NCI-H1417 (cell line): ENCODE data around the gene COMMD7.

ENCODE experiments used
- DNase-seq, 3 experiments: peaks; one replicate each; lab custom pipeline; 2025; lab: John Stamatoyannopoulos, UW

Gene COMMD7

DNA sequence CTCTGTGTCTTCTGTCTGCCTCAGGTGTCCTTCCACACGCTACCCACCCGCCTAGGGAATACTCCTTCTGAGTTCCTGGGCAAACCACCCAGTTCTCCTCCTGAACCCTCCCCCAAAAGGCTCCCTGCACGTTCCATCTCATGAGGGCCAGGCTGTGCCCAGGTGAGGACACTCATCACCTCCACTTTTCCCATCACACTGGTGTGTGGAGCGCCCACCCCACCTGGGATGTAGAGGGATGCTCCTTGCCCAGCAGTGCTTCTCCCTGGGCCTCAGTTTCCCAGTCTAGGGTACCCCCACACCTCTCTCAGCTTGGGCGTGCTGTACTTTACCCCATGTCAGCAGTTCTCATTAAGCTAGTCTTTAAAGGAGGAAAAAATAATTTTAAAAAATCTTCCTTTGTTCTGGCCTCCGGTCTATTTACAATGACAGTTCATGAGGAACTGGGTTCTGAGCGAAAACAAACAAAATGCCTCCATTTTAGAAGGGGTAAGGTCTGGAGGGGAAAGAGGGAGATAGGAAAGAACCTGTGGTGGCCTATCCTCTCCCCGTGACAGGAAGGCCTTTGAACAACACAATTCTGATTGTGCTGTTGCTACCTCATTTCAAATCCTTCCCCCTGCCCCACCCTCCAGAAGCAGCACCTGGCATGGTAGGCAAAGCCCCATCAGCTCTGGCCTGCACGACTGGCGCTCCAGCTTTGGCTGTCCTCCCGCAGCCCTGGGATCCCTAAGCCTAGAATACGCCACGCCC is 67.9 kb downstream of the COMMD7 start:
- peak in 2 of 3 experiments; percentile 37 to 69 for DNase-seq

DNA sequence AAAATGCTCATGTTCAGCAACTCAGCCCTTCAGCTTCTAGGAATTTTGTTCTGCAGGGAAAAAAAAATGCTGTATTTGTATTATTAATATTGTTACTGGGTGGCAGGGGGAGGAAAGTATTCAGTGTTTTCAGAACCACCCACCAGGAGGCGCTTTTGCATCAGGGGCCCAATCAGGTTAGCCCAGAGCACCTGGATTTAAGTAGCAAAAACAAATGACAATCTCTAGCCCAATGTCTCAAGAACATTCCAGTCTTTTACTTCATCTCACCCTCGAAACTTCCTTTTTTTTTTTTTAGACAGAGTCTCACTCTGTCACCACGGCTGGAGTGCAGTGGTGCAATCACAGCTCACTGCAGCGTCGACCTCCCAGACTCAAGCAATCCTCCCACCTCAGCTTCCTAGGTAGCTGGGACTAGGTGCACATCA is 68.9 kb downstream of the COMMD7 start:
- peak in 2 of 3 experiments; percentile 53 to 64 for DNase-seq

DNA sequence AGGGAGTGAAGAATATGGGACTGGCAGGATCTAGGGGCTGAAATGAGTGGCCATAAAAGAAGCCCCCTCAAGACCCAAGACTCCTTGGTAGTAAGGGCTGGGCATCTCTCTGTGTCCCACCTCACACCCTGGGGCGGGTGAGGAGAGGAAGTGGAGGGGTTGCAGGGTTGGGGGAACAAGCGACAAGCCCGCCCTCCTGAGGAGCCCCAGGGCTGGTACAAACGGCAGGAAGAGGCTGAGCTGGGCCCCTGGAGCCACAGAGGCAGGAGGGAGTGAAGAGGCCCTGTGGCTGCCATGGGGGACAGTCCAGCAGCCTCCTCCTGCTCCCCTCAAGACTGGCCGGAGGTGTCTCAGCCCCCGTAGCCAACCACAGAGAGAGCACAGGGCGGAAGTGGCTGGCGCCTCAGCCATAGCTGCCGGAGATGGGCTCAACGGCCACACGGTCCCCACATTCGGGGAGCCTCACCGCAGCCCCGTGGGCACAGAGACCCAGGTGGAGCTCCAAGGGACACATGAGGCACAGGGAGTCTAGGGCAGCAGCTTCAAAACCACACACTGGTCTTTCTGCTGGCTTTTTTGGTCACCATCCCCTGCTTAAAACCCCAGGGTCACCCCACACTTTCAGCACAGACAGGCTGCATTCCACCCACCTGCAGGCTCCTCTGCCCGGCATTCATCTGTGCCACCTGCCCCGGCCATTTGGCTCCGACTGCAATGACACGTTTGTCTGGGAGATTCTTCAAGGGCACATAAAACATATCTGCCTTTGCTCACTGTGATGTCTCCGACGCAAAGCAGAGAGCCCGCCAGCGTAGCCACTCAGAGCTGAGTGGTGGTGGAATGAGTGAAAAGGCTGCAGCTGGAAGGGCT is 70.0 kb downstream of the COMMD7 start:
- DNase-seq = peak in 2 of 3 experiments; percentile 47 to 59

DNA sequence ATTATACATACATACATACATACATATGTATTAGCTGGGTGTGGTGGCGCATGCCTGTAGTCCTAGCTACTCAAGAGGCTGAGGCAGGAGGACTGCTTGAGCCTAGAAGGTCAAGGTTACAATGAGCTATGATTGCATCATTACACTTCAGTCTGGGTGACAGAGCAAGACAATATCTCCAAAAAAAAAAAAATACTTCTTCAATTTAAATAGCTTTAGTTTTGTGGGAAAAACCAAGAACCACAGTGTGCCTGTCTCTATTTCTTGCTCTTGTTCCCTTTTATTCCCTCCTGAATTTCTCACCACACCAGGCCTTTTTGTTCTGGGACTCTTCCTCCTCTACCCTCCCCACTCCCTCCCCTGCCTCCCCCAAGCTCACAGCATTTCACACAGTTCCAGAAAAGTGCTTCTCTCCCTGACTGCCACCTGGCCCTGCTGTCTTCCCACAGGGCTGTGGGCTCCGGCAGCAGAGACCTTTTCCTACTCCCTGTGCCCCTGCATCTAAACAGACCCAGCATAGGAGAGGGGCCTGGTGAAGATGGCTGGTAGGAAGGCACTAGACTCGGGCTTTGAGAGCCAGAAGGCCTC is 70.8 kb downstream of the COMMD7 start:
- DNase-seq = peak in 1 of 3 experiments; percentile 25

DNA sequence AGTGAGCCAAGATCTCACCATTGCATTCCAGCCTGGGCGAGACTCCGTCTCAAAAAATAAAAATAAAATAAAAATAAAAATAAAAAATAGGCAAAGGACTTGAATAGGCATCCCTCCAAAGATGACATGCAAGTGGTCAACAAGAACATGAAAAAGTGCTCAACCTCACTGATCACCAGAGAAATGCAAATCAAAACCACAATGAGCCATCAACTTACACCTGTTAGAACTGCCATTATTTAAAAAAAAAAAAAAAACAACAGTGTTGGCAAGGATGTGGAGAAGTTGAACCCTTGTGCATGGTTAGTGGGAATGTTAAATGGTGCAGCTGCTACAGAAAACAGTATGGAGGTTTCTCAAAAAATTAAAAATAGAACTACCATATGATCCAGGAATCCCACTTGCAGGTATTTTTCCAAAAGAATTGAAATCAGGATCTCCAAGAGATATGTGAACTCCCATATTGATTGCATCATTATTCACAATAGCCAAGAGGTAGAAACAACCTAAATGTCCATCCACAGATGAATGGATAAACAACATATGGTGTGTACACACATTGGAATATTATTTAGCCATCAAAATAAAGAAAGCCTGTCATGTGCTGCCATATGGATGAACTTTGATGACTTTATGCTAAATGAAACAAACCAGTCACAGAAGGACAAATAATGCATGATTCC is 72.4 kb downstream of the COMMD7 start:
- no peak for DNase-seq

DNA sequence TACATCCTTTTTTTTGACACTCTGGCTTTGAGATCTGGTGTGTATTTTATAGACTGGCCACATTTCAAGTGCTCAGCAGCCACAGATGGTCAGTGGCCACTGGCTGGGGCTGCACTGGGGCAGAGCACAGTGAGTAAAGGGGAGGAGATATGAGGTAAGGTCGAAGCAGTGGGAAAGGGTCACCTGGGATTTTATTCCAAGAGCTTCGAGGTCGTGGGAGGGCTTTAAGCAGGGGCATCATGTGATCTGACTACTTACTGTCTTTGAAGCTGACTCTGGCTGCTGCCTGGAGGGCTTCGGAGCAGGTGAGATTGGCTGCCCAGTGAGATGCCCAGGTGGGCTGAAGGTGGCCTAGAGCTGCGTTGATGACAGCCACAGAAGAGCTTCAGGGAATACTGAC is 76.2 kb downstream of the COMMD7 start:
- peak in 1 of 3 experiments; percentile 21 for DNase-seq

DNA sequence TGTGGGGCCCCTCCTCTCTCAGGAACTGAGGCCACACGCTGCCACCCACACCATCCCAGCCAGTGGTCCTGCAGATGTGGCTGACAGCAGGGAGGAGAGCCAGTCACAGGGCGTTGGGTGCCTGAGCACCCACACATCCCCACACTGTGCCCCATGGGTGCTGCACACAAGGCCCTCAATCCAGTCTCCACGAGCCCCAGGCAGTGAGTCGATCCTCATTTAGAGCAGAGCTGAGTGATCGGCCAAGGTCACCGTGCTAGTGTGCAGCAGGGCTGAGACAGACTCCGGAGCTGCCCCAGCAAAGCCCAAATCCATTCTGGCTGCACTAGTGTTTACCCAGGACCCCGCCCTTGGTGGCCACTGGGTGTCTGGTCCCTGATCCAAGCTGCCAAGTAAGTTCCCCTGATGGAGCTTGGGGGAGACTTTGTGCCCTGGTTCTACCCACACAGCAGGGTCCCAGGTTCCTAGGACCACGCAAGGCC is 78.5 kb downstream of the COMMD7 start:
- DNase-seq = no peak

DNA sequence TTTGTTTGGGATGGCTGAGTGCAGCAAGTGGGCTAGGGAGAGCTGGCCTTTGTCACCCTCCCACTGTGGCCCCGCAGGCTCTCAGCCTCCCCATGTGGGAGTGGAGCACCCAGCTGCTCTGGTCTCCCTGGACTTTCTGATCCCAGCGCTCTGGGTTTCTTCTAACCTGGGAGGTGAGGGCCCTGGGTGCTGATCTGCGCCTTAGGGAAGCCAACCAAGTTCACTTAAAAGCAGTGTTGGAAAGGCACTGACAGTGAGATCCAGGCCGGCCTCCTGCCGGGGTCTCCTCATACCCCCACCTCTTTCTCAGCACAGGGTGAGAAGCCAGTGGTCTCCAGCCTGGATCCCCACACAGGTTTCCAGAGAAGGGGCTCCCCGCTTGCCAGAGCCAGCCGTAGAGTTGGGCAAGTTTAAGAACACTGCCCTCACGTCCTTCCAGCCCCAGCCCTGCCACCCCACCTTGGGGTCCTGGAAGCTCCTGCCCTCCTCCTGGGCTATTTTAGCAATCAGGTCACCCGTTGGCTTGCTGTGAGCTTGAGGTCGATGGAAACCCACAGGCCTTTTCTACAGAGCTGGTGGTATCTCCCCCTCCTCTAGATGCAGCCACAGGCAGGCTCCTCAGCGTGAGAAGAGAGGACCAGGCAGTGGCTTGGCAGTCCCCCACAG is 79.1 kb downstream of the COMMD7 start:
- DNase-seq = no peak

DNA sequence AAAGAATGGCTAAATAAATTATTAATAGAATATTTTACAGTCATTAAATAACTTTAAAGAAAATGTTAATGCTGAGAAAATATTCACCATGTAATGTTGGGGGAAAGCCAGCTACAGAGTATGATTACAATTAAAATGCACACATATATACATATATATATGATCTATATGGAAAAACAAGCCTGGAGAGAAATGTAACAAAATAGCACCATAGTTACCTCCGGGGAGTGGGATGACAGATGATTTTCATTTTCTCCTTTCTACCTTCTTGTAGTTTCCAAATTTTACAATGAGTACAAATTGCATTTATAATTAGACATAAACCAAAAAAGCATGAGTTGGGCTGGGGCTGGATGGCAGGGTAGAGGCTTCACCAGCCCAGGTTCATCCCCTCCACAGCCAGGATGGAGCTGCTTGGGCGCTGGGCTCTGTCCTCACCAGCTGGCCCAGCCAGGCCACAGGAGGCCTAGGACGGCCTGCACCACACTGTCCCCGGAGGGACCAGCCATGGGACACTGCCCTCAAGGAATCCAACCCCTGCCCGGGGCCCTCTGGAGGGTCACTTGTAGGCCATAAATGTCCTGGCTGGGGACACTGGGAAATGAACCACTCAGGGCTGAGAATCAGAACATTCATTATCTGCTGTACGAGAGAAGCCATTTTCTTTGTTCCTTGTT is 79.8 kb downstream of the COMMD7 start:
- DNase-seq = no peak

DNA sequence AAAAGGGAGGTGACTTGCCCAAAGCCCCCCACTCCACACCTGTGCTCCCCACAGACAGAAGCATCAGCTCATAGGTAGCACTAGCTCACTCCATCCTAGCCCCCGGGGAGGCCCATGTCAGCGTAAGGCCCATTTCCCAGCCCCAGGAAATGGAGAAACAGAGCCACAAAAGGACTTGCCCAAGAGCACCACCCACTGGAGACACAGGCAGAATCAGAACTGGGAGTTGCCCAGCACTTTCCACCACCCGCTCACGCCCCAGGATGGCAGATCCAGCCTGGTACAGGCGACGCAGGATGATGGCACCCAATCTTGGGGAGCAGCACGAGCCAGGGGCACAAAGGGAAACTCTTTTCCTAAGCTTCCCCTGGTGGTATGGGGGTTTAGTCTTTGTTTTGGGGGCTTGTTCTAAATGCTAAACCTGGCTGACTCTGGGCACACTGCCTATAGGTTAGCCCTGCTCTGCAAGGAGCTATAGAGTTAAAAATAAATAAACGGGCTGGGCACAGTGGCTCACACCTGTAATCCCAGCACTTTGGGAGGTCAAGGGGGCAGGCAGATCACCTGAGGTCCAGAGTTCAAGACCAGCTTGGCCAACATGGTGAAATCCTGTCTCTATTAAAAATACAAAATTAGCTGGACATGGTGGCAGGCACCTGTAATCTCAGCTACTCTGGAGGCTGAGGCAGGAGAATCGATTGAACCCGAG is 81.3 kb downstream of the COMMD7 start:
- no peak for DNase-seq

DNA sequence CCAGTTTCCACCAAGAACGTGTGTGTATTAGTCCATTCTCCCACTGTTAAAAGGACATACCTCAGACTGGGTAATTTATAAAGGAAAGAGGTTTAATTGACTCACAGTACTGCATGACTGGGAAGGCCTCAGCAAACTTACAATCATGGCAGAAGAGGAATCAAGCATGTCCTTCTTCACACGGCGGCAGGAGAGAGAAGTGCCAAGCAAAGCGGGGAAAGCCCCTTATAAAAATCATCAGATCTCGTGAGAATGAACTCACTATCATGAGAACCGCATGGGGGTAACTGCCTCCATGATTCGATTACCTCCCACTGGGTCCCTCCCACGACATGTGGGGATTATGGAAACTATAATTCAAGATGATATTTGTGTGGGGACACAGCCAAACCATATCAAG is 82.6 kb downstream of the COMMD7 start:
- no peak for DNase-seq

DNA sequence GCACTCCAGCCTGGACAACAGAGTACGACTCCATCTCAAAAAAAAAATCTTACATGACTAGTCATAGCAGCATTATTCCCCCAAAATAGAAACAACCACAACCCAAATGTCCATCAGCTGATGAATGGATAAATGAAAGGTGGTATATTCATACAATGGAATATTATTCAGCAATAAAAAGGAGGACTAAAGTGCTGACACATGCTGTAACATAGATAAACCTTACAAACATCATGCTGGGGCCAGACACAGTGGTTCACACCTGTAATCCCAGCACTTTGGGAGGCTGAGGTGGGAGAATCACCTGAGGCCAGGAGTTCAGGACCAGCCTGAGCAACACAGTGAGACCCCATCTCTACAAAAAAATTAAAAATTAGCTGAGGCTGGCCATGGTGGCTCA is 86.4 kb downstream of the COMMD7 start:
- DNase-seq = no peak

DNA sequence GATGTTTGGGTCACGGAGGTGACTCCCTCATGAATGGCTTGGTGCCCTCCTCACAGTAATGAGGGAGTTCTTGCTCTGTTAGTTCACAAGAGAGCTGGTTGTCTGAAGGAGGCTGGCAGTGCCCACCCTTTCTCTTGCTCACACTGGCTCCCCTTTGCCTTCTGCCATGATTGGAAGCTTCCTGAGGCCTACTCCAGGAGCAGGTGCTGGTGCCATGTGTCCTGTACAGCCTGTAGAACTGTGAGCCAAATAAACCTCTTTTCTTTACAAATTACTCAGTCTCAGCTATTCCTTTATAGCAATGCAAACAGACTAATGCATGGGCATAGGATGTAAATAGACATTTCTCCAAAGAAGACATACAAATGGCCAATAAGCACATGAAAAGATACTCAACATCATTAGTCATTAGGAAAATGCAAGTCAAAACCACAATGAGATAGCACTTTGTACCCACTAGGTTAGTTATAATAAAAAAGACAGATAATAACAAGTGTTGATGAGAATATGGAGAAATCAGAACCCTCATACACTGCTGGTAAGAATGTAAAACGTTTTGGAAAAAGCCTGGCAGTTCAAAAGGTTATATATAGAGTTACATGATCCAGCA is 87.3 kb downstream of the COMMD7 start:
- no peak for DNase-seq

DNA sequence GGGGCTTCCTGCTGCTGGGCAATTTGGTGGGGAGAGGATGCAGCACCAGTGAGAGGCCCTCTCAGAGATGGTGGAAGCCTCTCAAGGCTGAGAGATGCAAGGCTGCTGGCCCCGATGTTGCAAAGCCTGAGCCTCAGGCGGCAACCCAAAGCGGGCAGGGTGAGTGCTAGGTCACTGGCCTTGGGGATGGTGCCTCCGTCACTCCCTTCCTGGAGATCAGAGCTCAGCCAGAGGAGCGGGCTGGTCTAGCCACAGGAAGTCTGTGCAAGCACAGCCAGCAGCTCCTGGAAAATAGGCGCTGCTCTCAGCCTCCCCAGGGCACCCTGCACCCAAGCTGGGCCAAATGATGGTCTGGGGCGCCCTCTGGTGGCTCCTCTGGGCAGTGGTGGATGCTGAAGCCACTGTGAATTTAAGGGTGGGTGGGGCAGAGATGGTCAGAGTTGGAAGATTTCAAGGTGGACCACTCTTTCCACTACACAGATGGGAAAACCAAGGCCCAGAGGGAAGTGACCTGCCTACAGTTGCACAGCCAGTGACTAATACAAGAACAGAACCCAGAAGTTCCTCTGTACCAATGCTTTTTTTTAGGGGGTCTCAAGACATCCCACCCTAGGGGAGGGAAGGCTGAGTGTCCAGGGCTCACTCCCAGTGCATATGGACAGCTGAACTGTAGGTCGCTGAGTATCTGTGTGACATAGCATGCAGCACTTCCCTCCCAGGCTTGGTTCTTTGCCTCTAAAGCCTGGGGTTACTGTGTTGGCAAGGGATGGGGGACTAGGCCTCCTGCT is 90.3 kb downstream of the COMMD7 start:
- DNase-seq = peak; percentile 81 to 95 (median 87)
